ENCODE results near the gene LPAR2. TPM values are rescaled to one million over a fixed set of nuclear protein-coding genes. Genes with fewer than 3 reads are reported as not detected.
A peak's percentile ranks its signal among the peaks of the same experiment; 100 is the strongest.

The LPAR2 gene
- total and polyA plus RNA-seq, 2 of the 13 experiments (the other 11 are each of a cell fraction or from before 2014, with no cell fraction given), result 0.86 to 3.6 TPM

DNA sequence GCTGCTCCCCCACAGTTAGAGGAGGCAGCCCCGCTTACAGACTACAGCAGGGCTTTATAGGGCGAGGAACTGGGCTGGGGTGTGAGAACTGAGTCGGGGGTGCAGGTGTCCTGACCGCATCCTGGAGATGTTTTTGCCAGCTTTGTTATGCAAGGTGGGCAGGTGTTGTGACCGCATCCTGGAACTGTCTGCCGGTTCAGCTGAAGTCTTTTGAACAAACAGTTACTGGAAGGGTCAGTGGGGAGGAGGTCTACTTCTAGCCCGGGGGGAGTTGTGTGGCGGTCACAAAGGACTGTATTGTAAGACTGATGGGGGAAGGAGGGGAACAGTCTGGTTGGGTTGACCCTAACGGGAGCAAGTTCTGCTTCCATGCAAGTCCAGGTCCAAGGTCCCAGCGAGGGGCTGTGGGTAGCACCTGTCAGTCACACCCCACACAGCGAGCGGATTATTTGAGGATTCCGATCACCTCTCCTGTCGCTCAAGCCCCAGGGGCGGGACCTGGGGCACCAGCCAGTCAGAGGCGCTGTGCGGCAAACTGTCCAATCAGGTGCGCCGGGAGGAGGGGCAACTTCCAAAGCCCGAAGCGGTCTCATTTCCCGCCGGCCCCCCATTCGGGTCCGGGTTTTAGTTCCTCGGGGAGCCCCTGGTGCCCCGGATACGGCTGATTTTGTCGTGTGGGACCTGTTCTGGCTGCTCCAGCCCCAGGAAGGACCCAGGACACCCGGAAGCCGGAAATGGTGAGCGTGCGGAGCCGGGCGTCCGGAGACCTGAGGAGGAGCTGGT, 40.4 kb upstream of the LPAR2 start, which contains the start of gene ZNF101 (continued):
- TF ChIP-seq, protein P1, sequence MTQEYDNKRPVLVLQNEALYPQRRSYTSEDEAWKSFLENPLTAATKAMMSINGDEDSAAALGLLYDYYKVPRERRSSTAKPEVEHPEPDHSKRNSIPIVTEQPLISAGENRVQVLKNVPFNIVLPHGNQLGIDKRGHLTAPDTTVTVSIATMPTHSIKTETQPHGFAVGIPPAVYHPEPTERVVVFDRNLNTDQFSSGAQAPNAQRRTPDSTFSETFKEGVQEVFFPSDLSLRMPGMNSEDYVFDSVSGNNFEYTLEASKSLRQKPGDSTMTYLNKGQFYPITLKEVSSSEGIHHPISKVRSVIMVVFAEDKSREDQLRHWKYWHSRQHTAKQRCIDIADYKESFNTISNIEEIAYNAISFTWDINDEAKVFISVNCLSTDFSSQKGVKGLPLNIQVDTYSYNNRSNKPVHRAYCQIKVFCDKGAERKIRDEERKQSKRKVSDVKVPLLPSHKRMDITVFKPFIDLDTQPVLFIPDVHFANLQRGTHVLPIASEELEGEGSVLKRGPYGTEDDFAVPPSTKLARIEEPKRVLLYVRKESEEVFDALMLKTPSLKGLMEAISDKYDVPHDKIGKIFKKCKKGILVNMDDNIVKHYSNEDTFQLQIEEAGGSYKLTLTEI (CRISPR knock-in tag; conservative IDR thresholded peaks at IDR 0.05), result no peak
- TF ChIP-seq YEATS2 (CRISPR knock-in tag; IDR thresholded peaks at IDR 0.05; ENCODE audit: borderline replicate concordance) (peak; percentile 28; the same call in 1 of the 2 replicates), TCF7L2 (IDR thresholded peaks at IDR 0.05; ENCODE audit: low read depth, low read length) (no peak), CBFB (CRISPR knock-in tag; IDR thresholded peaks at IDR 0.05) (peak; percentile 70), ZNF138 (CRISPR knock-in tag; IDR thresholded peaks at IDR 0.05; ENCODE audit: low read depth) (no peak), BHLHE40 (IDR thresholded peaks at IDR 0.05; ENCODE audit: low read length) (peak; percentile 34), NR2F6 (IDR thresholded peaks at IDR 0.05) (peak; percentile 87), NR2F6 (CRISPR knock-in tag; IDR thresholded peaks at IDR 0.05) (peak; percentile 90), ZNF781 (CRISPR knock-in tag; IDR thresholded peaks at IDR 0.05; ENCODE audit: borderline replicate concordance, not compliant biosample characterization) (no peak), TP53 (CRISPR knock-in tag; conservative IDR thresholded peaks at IDR 0.05) (no peak), ATM (IDR thresholded peaks at IDR 0.05; ENCODE audit: borderline replicate concordance) (no peak), RFX3 (CRISPR knock-in tag; IDR thresholded peaks at IDR 0.05) (no peak), ZNF367 (CRISPR knock-in tag; IDR thresholded peaks at IDR 0.05; ENCODE audit: borderline replicate concordance) (0 out of 2 replicates have a peak, but pooled peaks have one; percentile 42), HNF4A (CRISPR knock-in tag; IDR thresholded peaks at IDR 0.05) (peak; percentile 89), ZNF143 (CRISPR knock-in tag; IDR thresholded peaks at IDR 0.05) (0 out of 2 replicates have a peak, but pooled peaks have one; percentile 13), ELF3 (CRISPR knock-in tag; IDR thresholded peaks at IDR 0.05) (peak; percentile 10; the same call in 1 of the 2 replicates), EP300 (IDR thresholded peaks at IDR 0.05; ENCODE audit: low read depth in 2 of 2, low read length in 2 of 2) (peak in 1 of 2 experiments; percentile 84; a peak in 2 of 4 replicates), EP300 (CRISPR knock-in tag; IDR thresholded peaks at IDR 0.05; ENCODE audit: borderline replicate concordance) (peak; percentile 95), XRCC5 (optimal IDR thresholded peaks at IDR 0.05; ENCODE audit: low read length) (peak; percentile 79)
- TF ChIP-seq, protein P2, sequence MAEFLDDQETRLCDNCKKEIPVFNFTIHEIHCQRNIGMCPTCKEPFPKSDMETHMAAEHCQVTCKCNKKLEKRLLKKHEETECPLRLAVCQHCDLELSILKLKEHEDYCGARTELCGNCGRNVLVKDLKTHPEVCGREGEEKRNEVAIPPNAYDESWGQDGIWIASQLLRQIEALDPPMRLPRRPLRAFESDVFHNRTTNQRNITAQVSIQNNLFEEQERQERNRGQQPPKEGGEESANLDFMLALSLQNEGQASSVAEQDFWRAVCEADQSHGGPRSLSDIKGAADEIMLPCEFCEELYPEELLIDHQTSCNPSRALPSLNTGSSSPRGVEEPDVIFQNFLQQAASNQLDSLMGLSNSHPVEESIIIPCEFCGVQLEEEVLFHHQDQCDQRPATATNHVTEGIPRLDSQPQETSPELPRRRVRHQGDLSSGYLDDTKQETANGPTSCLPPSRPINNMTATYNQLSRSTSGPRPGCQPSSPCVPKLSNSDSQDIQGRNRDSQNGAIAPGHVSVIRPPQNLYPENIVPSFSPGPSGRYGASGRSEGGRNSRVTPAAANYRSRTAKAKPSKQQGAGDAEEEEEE (CRISPR knock-in tag; IDR thresholded peaks at IDR 0.05; ENCODE audit: borderline replicate concordance), result no peak
- TF ChIP-seq, protein P3, sequence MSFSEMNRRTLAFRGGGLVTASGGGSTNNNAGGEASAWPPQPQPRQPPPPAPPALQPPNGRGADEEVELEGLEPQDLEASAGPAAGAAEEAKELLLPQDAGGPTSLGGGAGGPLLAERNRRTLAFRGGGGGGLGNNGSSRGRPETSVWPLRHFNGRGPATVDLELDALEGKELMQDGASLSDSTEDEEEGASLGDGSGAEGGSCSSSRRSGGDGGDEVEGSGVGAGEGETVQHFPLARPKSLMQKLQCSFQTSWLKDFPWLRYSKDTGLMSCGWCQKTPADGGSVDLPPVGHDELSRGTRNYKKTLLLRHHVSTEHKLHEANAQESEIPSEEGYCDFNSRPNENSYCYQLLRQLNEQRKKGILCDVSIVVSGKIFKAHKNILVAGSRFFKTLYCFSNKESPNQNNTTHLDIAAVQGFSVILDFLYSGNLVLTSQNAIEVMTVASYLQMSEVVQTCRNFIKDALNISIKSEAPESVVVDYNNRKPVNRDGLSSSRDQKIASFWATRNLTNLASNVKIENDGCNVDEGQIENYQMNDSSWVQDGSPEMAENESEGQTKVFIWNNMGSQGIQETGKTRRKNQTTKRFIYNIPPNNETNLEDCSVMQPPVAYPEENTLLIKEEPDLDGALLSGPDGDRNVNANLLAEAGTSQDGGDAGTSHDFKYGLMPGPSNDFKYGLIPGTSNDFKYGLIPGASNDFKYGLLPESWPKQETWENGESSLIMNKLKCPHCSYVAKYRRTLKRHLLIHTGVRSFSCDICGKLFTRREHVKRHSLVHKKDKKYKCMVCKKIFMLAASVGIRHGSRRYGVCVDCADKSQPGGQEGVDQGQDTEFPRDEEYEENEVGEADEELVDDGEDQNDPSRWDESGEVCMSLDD (CRISPR knock-in tag; IDR thresholded peaks at IDR 0.05; ENCODE audit: borderline replicate concordance), result peak; percentile 69
- TF ChIP-seq, protein P4, sequence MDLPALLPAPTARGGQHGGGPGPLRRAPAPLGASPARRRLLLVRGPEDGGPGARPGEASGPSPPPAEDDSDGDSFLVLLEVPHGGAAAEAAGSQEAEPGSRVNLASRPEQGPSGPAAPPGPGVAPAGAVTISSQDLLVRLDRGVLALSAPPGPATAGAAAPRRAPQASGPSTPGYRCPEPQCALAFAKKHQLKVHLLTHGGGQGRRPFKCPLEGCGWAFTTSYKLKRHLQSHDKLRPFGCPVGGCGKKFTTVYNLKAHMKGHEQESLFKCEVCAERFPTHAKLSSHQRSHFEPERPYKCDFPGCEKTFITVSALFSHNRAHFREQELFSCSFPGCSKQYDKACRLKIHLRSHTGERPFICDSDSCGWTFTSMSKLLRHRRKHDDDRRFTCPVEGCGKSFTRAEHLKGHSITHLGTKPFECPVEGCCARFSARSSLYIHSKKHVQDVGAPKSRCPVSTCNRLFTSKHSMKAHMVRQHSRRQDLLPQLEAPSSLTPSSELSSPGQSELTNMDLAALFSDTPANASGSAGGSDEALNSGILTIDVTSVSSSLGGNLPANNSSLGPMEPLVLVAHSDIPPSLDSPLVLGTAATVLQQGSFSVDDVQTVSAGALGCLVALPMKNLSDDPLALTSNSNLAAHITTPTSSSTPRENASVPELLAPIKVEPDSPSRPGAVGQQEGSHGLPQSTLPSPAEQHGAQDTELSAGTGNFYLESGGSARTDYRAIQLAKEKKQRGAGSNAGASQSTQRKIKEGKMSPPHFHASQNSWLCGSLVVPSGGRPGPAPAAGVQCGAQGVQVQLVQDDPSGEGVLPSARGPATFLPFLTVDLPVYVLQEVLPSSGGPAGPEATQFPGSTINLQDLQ (CRISPR knock-in tag; IDR thresholded peaks at IDR 0.05), result peak; percentile 62; the same call in 1 of the 2 replicates

Measured in HepG2 (cell line).